ENCODE measurements around the gene SLFN13. TPM values are rescaled to one million over a fixed set of nuclear protein-coding genes. Genes with fewer than 3 reads are reported as not detected.

Gene SLFN13
- total and polyA plus RNA-seq, 9 of the 15 experiments (the other 6 are each of a cell fraction or from before 2014, with no cell fraction given) = 0.04 to 0.49 (median 0.17) TPM

GRCh38 chr17:35428229-35428628, 20.3 kb downstream of the SLFN13 start:
- Histone ChIP-seq H3K36me3 (ENCODE audit: control insufficient read depth, insufficient read depth, low read length) (no peaks in the 10 kb centered on the region), H3K4me2 (ENCODE audit: insufficient read depth, low read length) (no peak overlapping the region), H3K4me1 (replicated peaks in 1 of 2; ENCODE audit: control insufficient read depth in 2 of 2, insufficient read depth in 2 of 2, low read length in 2 of 2) (0 out of 5 replicates have a peak, but pooled peaks cover 0 to under 1% of the 10 kb centered on the region in 2 experiments), H2AFZ (ENCODE audit: low read depth, low read length) (no peak overlapping the region), H3K9ac (ENCODE audit: insufficient read depth in 1 of 2, low read depth in 2 of 2, low read length in 2 of 2) (no peak overlapping the region), H3K9me1 (ENCODE audit: control insufficient read depth, insufficient read depth, low read length) (no peaks in the 10 kb centered on the region), H3K4me3 (no peak overlapping the region), H3K27me3 (ENCODE audit: control insufficient read depth in 2 of 2, insufficient read depth in 2 of 2, low read length in 2 of 2) (peaks cover 19 to 20% of the 10 kb centered on the region in 2 experiments; a peak in 4 of 5 replicates), H3K27ac (ENCODE audit: extremely low read depth, low read depth, low read length) (no peak overlapping the region), H3K9me3 (replicated peaks; ENCODE audit: control insufficient read depth, insufficient read depth, low read depth, low read length) (no peaks in the 10 kb centered on the region), H3K79me2 (ENCODE audit: control insufficient read depth, insufficient read depth, low read length) (no peaks in the 10 kb centered on the region), H4K20me1 (replicated peaks; ENCODE audit: control insufficient read depth, insufficient read depth, low read length) (no peaks in the 10 kb centered on the region)
- intact Hi-C loops (cut with micrococcal nuclease) = no loop called here
- no peak for TF ChIP-seq PHF21A (IDR thresholded peaks at IDR 0.05; ENCODE audit: borderline replicate concordance, low read depth)
- no peak for TF ChIP-seq ZNF77 (CRISPR knock-in tag; IDR thresholded peaks at IDR 0.05)
- in situ Hi-C loops (cut with MboI) = no loop called here
- POLR2A ChIA-PET = no interaction called here
- CTCF ChIA-PET (ENCODE audit: low intra/inter-chr PET ratio) = no interaction called here
- ATAC-seq (no peak), FAIRE-seq (no peak), DNase-seq (ENCODE audit: extremely low read depth in 1 of 4, low spot score in 3 of 4) (no peak)
- BruUV-seq (replicated peaks) = no TSS peak
- 0% methylated on average over 2 of the region's 2 CpGs for WGBS (ENCODE audit: insufficient coverage, low coverage, missing lambda C conversion rate)

GRCh38 chr17:35423761-35424160, 24.8 kb downstream of the SLFN13 start:
- no peaks in the 10 kb centered on the region for H4K20me1 ChIP-seq (replicated peaks; ENCODE audit: control insufficient read depth, insufficient read depth, low read length)
- H3K4me1 ChIP-seq (replicated peaks in 1 of 2; ENCODE audit: control insufficient read depth in 2 of 2, insufficient read depth in 2 of 2, low read length in 2 of 2) = no peaks in the 10 kb centered on the region
- DNase-seq (ENCODE audit: extremely low read depth in 1 of 4, low spot score in 3 of 4) (no peak), ATAC-seq (no peak), FAIRE-seq (no peak)
- 0% methylated on average over 4 of the region's 4 CpGs for WGBS (ENCODE audit: insufficient coverage, low coverage, missing lambda C conversion rate)
- no peaks in the 10 kb centered on the region for H3K9me3 ChIP-seq (replicated peaks; ENCODE audit: control insufficient read depth, insufficient read depth, low read depth, low read length)
- TF ChIP-seq DDX20 (tag; IDR thresholded peaks at IDR 0.05; ENCODE audit: low read depth) = no peak
- no peak for TF ChIP-seq ZNF133 (CRISPR knock-in tag; IDR thresholded peaks at IDR 0.05)
- no peak for TF ChIP-seq KDM1A (IDR thresholded peaks at IDR 0.05)
- no peak for TF ChIP-seq FOXO4 (CRISPR knock-in tag; IDR thresholded peaks at IDR 0.05)
- no peak for TF ChIP-seq TAF7 (tag; IDR thresholded peaks at IDR 0.05)
- TF ChIP-seq POLR2B (IDR thresholded peaks at IDR 0.05; ENCODE audit: low read depth, partially characterized antibody) = no peak
- no peak for TF ChIP-seq MEF2D (tag; conservative IDR thresholded peaks at IDR 0.05; ENCODE audit: low read depth)
- TF ChIP-seq NELFE (IDR thresholded peaks at IDR 0.05; ENCODE audit: insufficient read depth, insufficient read length) = no peak
- no peak for TF ChIP-seq TRIM25 (IDR thresholded peaks at IDR 0.05; ENCODE audit: borderline replicate concordance)
- peaks cover 7 to 12% of the 10 kb centered on the region in 2 experiments; a peak in 4 of 5 replicates for H3K27me3 ChIP-seq (ENCODE audit: control insufficient read depth in 2 of 2, insufficient read depth in 2 of 2, low read length in 2 of 2)
- BruUV-seq (replicated peaks) = no TSS peak
- H3K9me1 ChIP-seq (ENCODE audit: control insufficient read depth, insufficient read depth, low read length) = no peaks in the 10 kb centered on the region
- H3K36me3 ChIP-seq (ENCODE audit: control insufficient read depth, insufficient read depth, low read length) = no peaks in the 10 kb centered on the region
- H3K4me2 ChIP-seq (ENCODE audit: insufficient read depth, low read length) = no peak overlapping the region
- no peak overlapping the region for H3K4me3 ChIP-seq
- CTCF ChIA-PET (ENCODE audit: low intra/inter-chr PET ratio) = no interaction called here
- no peaks in the 10 kb centered on the region for H3K79me2 ChIP-seq (ENCODE audit: control insufficient read depth, insufficient read depth, low read length)
- POLR2A ChIA-PET = interaction anchor here (1.0 kb wide), 1 partner anchor 9 kb away, joined by 3 read pairs; no protein-coding TSS in a partner anchor
- intact Hi-C loops (cut with micrococcal nuclease) (no loop called here), in situ Hi-C loops (cut with MboI) (no loop called here)
- H2AFZ ChIP-seq (ENCODE audit: low read depth, low read length) = no peak overlapping the region
- no peak overlapping the region for H3K27ac ChIP-seq (ENCODE audit: extremely low read depth, low read depth, low read length)
- H3K9ac ChIP-seq (ENCODE audit: insufficient read depth in 1 of 2, low read depth in 2 of 2, low read length in 2 of 2) = no peak overlapping the region

Data from K562 (cell line).